Measurements from ENCODE around the gene RAPGEF4. TPM values are rescaled to one million over a fixed set of nuclear protein-coding genes. Genes with fewer than 3 reads are reported as not detected.

The RAPGEF4 gene
- total RNA-seq = 14.2 and 17.7 TPM in 2 replicates

- DNase-seq (ENCODE audit: low read depth in 2 of 2) = peak in 1 of 2 donors; percentile 25
Measured at GRCh38 chr2:172735582-172736423, at the start of gene RAPGEF4. Gene RAPGEF4 (plus strand): TSS chr2:172735845. CDS start chr2:172735984, 139 bp downstream.

DNA sequence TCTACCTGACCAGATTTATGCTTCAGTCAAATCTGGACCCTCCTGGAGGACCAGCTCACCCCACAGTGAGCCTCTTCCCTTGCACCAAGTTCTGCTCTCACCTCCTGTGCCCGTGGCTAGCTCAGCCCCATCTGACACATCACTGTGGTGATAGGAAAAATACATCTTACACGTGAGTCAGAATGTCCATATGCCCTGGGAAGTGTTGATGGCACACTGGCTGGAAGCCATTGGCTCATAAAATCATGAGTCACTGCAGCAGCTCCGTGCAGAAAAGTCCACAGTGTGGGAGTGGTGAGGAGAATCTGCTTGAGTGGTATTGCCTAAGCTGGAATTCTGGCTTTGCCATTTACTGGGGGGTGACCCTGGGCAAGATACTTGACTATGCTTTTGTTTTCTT is 42.6 kb upstream of the RAPGEF4 start:
- peak; percentile 96 to 98 for DNase-seq (ENCODE audit: low read depth in 2 of 2)

- DNase-seq (ENCODE audit: low read depth in 2 of 2) = peak in 1 of 2 donors; percentile 45
Measured at GRCh38 chr2:172693529-172694455, 41.9 kb upstream of the RAPGEF4 start.

DNA sequence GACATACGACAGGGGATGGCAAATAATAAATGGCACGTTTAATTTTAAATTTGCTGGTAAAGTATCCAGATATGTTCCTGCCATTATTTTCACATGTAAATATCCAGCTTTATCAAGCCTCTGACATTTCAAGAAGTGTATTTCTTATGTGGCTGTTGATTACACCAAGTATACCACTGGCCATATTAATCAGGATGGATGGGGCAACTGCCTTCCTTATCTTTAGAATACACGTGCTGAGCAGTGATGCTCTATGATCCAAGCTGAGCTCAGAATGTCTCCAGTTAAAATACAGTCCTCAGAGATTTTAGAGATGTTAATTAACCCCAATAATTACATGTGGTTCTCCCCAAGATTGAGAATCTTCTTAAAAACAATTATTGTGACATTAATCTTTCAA is 38.3 kb upstream of the RAPGEF4 start:
- DNase-seq (ENCODE audit: low read depth in 2 of 2) = no peak

- DNase-seq (ENCODE audit: low read depth in 2 of 2) = peak in 1 of 2 donors; percentile 75
Measured at GRCh38 chr2:172698041-172698863, 37.4 kb upstream of the RAPGEF4 start.

- peak in 1 of 2 donors; percentile 80 for DNase-seq (ENCODE audit: low read depth in 2 of 2)
Measured at GRCh38 chr2:172701250-172701649, 34.4 kb upstream of the RAPGEF4 start.

GRCh38 chr2:172702451-172702850 is 33.2 kb upstream of the RAPGEF4 start:
- no peak for DNase-seq (ENCODE audit: low read depth in 2 of 2)

DNA sequence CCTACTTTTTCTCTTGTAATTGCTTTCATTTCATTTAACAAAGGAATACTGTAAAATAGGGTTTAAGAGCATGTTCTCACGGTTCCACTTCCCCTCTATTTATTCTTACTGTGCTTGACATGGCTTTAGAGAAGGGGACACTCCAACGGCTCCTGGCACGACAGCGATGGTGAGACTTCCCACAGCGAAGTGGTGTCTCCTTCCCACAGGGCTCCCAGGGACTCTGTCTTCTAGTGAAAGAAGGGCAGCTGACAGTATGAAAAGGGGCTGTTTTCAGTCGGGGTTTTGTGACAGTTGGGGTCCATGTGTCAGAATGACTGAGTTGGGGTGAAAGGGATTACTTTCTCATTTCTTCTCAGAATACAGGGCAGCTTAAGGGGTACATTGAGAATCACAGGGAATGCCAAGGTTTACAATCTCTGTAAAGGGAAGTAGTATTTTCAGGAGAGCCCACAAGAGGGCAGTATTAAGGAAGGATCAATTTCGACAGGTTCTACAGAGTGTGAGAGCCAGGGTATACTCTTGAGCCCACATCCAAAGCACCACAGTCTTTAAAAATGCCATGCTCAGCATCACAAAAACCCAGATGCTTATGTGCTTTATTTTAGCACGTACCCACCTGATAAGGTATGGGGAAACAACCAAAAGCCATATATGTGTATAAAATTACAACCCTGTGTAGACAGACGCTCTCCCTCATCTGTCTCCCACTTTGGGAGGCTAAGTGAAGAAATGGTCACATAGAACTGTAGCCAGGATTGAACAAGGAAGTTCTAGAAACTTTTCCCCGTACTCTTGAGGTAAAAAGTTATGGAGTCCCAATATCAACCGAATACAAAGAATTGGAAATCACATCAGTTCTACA is 31.3 kb upstream of the RAPGEF4 start:
- peak in 1 of 2 donors; percentile 46 for DNase-seq (ENCODE audit: low read depth in 2 of 2)

DNA sequence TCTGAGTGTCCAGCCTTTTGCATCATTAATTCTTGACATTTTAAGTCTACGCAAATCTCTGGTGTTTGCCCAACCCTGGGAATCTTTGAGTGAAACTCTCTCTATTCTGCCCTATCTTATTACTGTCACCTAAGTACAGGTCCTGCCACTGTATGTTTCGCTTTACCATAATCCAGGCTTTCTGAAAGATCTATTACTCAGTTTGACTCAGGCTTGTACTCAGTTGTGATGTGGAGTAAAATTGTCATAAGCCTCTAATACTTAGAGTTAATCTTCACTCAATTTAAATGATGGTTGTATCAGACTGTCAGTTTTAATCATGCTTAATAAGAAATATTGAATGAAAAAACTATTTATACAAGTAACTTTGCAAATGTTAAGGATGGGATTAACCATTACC is 30.3 kb upstream of the RAPGEF4 start:
- no peak for DNase-seq (ENCODE audit: low read depth in 2 of 2)

DNA sequence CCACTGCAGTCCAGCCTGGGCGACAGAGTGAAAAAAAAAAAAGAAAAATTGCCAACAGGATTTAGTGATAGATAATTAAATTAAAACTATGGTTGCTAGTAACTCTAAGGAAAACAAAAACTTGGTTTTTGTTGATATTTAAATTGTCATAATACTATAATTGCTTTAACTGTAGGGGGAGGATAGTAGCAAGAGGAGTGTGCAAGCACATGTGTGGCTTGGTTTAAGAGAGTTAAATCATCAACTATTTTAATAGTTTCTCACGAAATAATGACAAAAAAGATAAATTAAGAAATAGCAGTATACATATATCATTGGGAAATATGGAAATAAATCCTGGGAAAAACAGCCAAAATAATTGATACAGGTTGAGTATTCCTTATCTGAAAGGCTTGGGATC is 27.4 kb upstream of the RAPGEF4 start:
- DNase-seq (ENCODE audit: low read depth in 2 of 2) = no peak

- DNase-seq (ENCODE audit: low read depth in 2 of 2) = no peak
Measured at GRCh38 chr2:172709566-172710291, 25.9 kb upstream of the RAPGEF4 start.

- DNase-seq (ENCODE audit: low read depth in 2 of 2) = peak; percentile 40 to 84
Measured at GRCh38 chr2:172710584-172711047, 25.0 kb upstream of the RAPGEF4 start.

DNA sequence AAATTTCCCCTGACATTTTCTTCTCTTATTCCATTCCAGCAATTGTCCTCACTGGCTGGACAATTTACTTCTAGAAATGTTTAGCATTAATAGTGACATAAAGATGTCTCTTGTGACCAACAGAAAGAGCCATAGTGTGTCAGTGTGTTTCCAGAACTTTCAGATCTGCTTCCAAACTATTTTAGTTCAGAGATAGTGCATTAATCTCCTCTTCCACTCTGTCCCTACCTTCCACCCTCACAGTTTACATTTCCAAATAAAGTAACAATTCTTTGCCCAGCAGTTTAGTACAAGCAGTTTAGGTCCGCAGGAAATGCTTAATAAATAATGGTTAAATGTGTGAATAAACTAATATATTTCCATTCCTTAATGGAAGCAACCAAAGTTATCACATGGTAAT is 24.5 kb upstream of the RAPGEF4 start:
- DNase-seq (ENCODE audit: low read depth in 2 of 2) = no peak

- DNase-seq (ENCODE audit: low read depth in 2 of 2) = no peak
Measured at GRCh38 chr2:172712251-172712650, 23.4 kb upstream of the RAPGEF4 start.

GRCh38 chr2:172713365-172713875 is 22.2 kb upstream of the RAPGEF4 start:
- DNase-seq (ENCODE audit: low read depth in 2 of 2) = no peak

DNA sequence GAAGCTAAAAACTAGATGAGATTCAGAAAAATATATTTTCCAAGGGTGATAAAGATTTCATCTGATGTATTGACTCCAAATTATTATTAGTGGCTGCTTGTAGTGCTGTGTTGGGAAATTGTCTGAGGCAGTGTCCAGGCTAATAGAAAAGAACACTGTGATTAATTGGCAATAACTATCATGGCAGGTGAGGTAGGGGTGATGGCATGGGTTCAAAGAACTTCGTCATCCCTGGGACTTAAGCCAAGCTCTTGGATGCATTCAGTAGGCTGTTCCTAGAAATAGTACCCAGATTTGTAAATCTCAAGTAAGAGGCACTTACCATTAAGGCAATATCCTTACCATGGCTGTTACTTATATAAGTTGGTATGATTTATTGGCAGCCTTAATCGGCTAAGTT is 13.2 kb upstream of the RAPGEF4 start:
- DNase-seq (ENCODE audit: low read depth in 2 of 2) = no peak

- no peak for DNase-seq (ENCODE audit: low read depth in 2 of 2)
Measured at GRCh38 chr2:172723286-172723685, 12.4 kb upstream of the RAPGEF4 start.

- DNase-seq (ENCODE audit: low read depth in 2 of 2) = no peak
Measured at GRCh38 chr2:172724724-172725123, 10.9 kb upstream of the RAPGEF4 start.

GRCh38 chr2:172725284-172725683 is 10.4 kb upstream of the RAPGEF4 start:
- no peak for DNase-seq (ENCODE audit: low read depth in 2 of 2)
